K562 (cell line): Measurements from ENCODE around the gene CTBP2. TPM values are rescaled to one million over a fixed set of nuclear protein-coding genes. Genes with fewer than 3 reads are reported as not detected.

Experiments
- ATAC-seq: fragments of 200-7000 bp; cut with Tn5 transposase; 3 replicates; pipeline ENCODE4 v1.9.1; 2020; ENCODE audit warnings: moderate library complexity
- BruUV-seq: library from RNA; stranded (reverse); fragments of 400-500 nt; replicated peaks from 2 replicates; lab custom pipeline; 2021; lab: Mats Ljungman, UMichigan
- CTCF ChIA-PET: fragments of 300-600 bp; formaldehyde crosslinking; extraction: SDS; loops from one replicate; lab custom pipeline; 2021; ENCODE audit warnings: low intra/inter-chr PET ratio; lab: Yijun Ruan, JAX
- POLR2A ChIA-PET: fragments of 300-600, 350-650 bp; sonication (Branson Sonifier 250); formaldehyde crosslinking; extraction: SDS; loops from one replicate; lab custom pipeline; 2021; ENCODE audit warnings: antibody characterized with exemption, inconsistent platforms; lab: Yijun Ruan, JAX
- DNase-seq, 4 experiments: peaks; one replicate each; pipeline versions ENCODE4 v3.0.0 to v3.0.0-alpha.2; 2011 to 2018; ENCODE audit warnings: low spot score in 3 of 4, mixed read lengths in 3 of 4; ENCODE audit errors: extremely low read depth in 1 of 4
- FAIRE-seq: peaks from 2 replicates; lab custom pipeline; 2011; peaks lifted over from hg19 to GRCh38; lab: Jason Lieb, UNC
- H2AFZ ChIP-seq: 2 replicates; pipeline ENCODE4 v1.6.0; 2011; ENCODE audit warnings: low read depth, low read length, control low read depth, inconsistent platforms
- H3K27ac ChIP-seq: fragments of 200-600 bp; 3 replicates; pipeline ENCODE4 v1.8.0; 2011; ENCODE audit warnings: low read depth, mild to moderate bottlenecking, control low read depth, inconsistent platforms, low read length, moderate library complexity, mixed read lengths; ENCODE audit errors: extremely low read depth
- H3K27me3 ChIP-seq, 2 experiments: fragments of 300-600 bp in 1 of 2; 2 replicates in 1 of 2; 3 replicates in 1 of 2; pipeline versions ENCODE4 v1.6.0 to v1.8.0; 2011; ENCODE audit warnings: inconsistent platforms in 2 of 2, low read length in 2 of 2, mild to moderate bottlenecking in 1 of 2, mixed read lengths in 1 of 2, moderate library complexity in 1 of 2; ENCODE audit not compliant: control insufficient read depth in 2 of 2, insufficient read depth in 2 of 2
- H3K36me3 ChIP-seq: fragments of 300-600 bp; 3 replicates; pipeline ENCODE4 v1.8.0; 2011; ENCODE audit warnings: mild to moderate bottlenecking, low read length, inconsistent platforms; ENCODE audit not compliant: control insufficient read depth, insufficient read depth
- H3K4me1 ChIP-seq, 2 experiments: fragments of 200-600 bp in 1 of 2; replicated peaks in 1 of 2; 2 replicates in 1 of 2; 3 replicates in 1 of 2; pipeline versions ENCODE4 v1.5.1 to v1.8.0; 2011; ENCODE audit warnings: inconsistent platforms in 2 of 2, low read length in 2 of 2, mild to moderate bottlenecking in 1 of 2, mixed read lengths in 1 of 2, moderate library complexity in 1 of 2; ENCODE audit not compliant: control insufficient read depth in 2 of 2, insufficient read depth in 2 of 2
- H3K4me2 ChIP-seq: 2 replicates; pipeline ENCODE4 v1.6.1; 2011; ENCODE audit warnings: low read length, control low read depth, inconsistent platforms, mixed read lengths; ENCODE audit not compliant: insufficient read depth
- H3K4me3 ChIP-seq: fragments of 200-600 bp; sonication (generic), shearing (Covaris generic); 2 replicates; pipeline ENCODE4 v1.5.1; 2016; ENCODE audit warnings: control low read depth, inconsistent platforms
- H3K79me2 ChIP-seq: fragments of 200-600 bp; 3 replicates; pipeline ENCODE4 v1.8.0; 2011; ENCODE audit warnings: low read length, inconsistent platforms; ENCODE audit not compliant: control insufficient read depth, insufficient read depth
- H3K9ac ChIP-seq, 2 experiments: 2 replicates each; pipeline versions ENCODE4 v1.6.0 to v1.6.1; 2011; ENCODE audit warnings: low read depth in 2 of 2, low read length in 2 of 2, control low read depth in 1 of 2, inconsistent platforms in 1 of 2, mild to moderate bottlenecking in 1 of 2, mixed read lengths in 1 of 2; ENCODE audit not compliant: insufficient read depth in 1 of 2
- H3K9me1 ChIP-seq: one replicate; pipeline ENCODE4 v1.6.0; 2011; ENCODE audit warnings: inconsistent platforms, mild to moderate bottlenecking, low read length, moderate library complexity; ENCODE audit not compliant: control insufficient read depth, insufficient read depth
- H3K9me3 ChIP-seq: replicated peaks from 2 replicates; pipeline ENCODE4 v1.5.1; 2011; ENCODE audit warnings: low read depth, low read length, inconsistent platforms; ENCODE audit not compliant: control insufficient read depth, insufficient read depth
- H4K20me1 ChIP-seq: replicated peaks from 2 replicates; pipeline ENCODE4 v1.6.1; 2011; ENCODE audit warnings: low read length, inconsistent platforms, mixed read lengths; ENCODE audit not compliant: control insufficient read depth, insufficient read depth
- CTCF ChIP-seq, 3 experiments: IDR thresholded peaks in 2 of 3; conservative IDR thresholded peaks in 1 of 3; 2 replicates each; pipeline ENCODE4 v1.5.1; 2011 to 2012; ENCODE audit warnings: low read length in 3 of 3, mild to moderate bottlenecking in 3 of 3, control low read depth in 2 of 3, improper control_type of control experiment in 1 of 3, inconsistent platforms in 1 of 3, low read depth in 1 of 3, mixed read lengths in 1 of 3, moderate library complexity in 1 of 3; ENCODE audit not compliant: insufficient read depth in 2 of 3
- DDX20 ChIP-seq: fragments of 450-650 bp; IDR thresholded peaks from 2 replicates; pipeline ENCODE4 v1.6.1; 2016; ENCODE audit warnings: missing genetic modification characterization, low read depth, mild to moderate bottlenecking, missing compliant biosample characterization, moderate library complexity
- ELK1 ChIP-seq: sonication (generic); formaldehyde crosslinking; IDR thresholded peaks from 2 replicates; pipeline ENCODE4 v1.8.1; 2022; ENCODE audit warnings: missing genetic modification reagents
- ILK ChIP-seq: fragments of 450-650 bp; IDR thresholded peaks from 2 replicates; pipeline ENCODE4 v1.6.1; 2016; ENCODE audit warnings: missing genetic modification characterization, low read depth, mild to moderate bottlenecking, missing compliant biosample characterization, moderate library complexity, borderline replicate concordance
- IRF9 ChIP-seq: fragments of 450-650 bp; IDR thresholded peaks from 2 replicates; pipeline ENCODE4 v1.6.1; 2016; ENCODE audit warnings: missing biosample characterization, missing genetic modification characterization
- SMARCB1 ChIP-seq: IDR thresholded peaks from 2 replicates; pipeline ENCODE4 v1.6.1; 2011; ENCODE audit warnings: improper control_type of control experiment, low read depth; ENCODE audit not compliant: insufficient read length
- ZBTB33 ChIP-seq: sonication (generic); formaldehyde crosslinking; IDR thresholded peaks from 2 replicates; pipeline ENCODE4 v1.8.1; 2023; ENCODE audit warnings: mild to moderate bottlenecking, missing genetic modification reagents
- ZNF609 ChIP-seq: sonication (generic); formaldehyde crosslinking; IDR thresholded peaks from 2 replicates; pipeline ENCODE4 v1.8.1; 2023; ENCODE audit warnings: missing genetic modification reagents, mild to moderate bottlenecking, borderline replicate concordance
- WGBS: fragments of 100-300 bp; shearing (Covaris generic); methylation state at CpG from one replicate; pipeline ENCODE4 v1.1.6; 2016; ENCODE audit warnings: low coverage, mixed read lengths; ENCODE audit not compliant: insufficient coverage; ENCODE audit errors: missing lambda C conversion rate; 5-methylcytosine and 5-hydroxymethylcytosine counted together
- in situ Hi-C: fragments of 300-500 bp; cut with MboI; formaldehyde crosslinking; loops from 4 replicates; pipeline ENCODE4 v1.15.0; 2018; ENCODE audit warnings: inconsistent platforms, mixed read lengths
- intact Hi-C: fragments of 100-400 bp; cut with micrococcal nuclease; formaldehyde crosslinking; loops from 2 replicates; pipeline ENCODE4 v1.14.2; 2022
- polyA plus RNA-seq, 8 experiments: library from polyadenylated mRNA; depleted of rRNA in 4 of 8; stranded (reverse) in 5 of 8; unstranded in 3 of 8; fragments of >200 nt; fragmentation: Nextera tagmentation in 2 of 8; fragmentation: Illumina TruSeq in 1 of 8; extraction: Ambion mirVana in 2 of 8; extraction: Trizol in 1 of 8; gene quantifications; 2 replicates each; pipeline versions ENCODE4 v1.2.1 to v1.2.3, GENCODE V29; 2011 to 2014; ENCODE audit warnings: inconsistent platforms in 1 of 8, missing spikeins in 1 of 8
- total RNA-seq, 7 experiments: library from RNA; depleted of rRNA in 6 of 7; stranded (reverse); fragments of >200 nt in 6 of 7; fragmentation: Illumina TruSeq in 2 of 7; extraction: Trizol in 2 of 7; gene quantifications; 2 replicates each; pipeline versions ENCODE4 v1.2.1 to v1.2.3, GENCODE V29; 2011 to 2021; ENCODE audit warnings: low replicate concordance in 1 of 7

The CTBP2 gene
- total and polyA plus RNA-seq, 9 of the 15 experiments (the other 6 are each of a cell fraction or from before 2014, with no cell fraction given), result 1.3 to 8.8 (median 5.1) TPM

GRCh38 chr10:125060826-125061556 is 99.4 kb downstream of the CTBP2 start:
- Histone ChIP-seq H4K20me1 (peaks cover 19% of the 10 kb centered on the region), H3K9ac (no peak overlapping the region), H3K27ac (no peak overlapping the region), H3K9me1 (peaks cover 5% of the 10 kb centered on the region), H3K27me3 (no peaks in the 10 kb centered on the region), H3K79me2 (peaks cover 63% of the 10 kb centered on the region), H2AFZ (no peak overlapping the region), H3K9me3 (no peaks in the 10 kb centered on the region), H3K4me3 (no peak overlapping the region), H3K4me2 (no peak overlapping the region), H3K36me3 (peaks cover 24% of the 10 kb centered on the region; the same call in 2 of the 3 replicates), H3K4me1 (peaks cover 12 to 25% of the 10 kb centered on the region in 2 experiments)
- WGBS, result 88% methylated on average over 11 of the region's 21 CpGs
- in situ Hi-C loops (no loop called here), intact Hi-C loops (no loop called here)
- ChIA-PET POLR2A (interaction anchor here (0.6 to 0.9 kb wide), 2 partner anchors 10 to 279 kb away, joined by 3 to 4 read pairs; no protein-coding TSS in a partner anchor), CTCF (no interaction called here)
- FAIRE-seq (no peak), DNase-seq (peak in 2 of 4 experiments; percentile 26 to 33), ATAC-seq (peak; percentile 73)
- BruUV-seq, result no TSS peak
- peak; percentile 84 for TF ChIP-seq ZBTB33
- no peak for TF ChIP-seq ILK (tag)
- no peak for TF ChIP-seq ZNF609
- TF ChIP-seq ELK1 (CRISPR knock-in tag), result no peak
- no peak for TF ChIP-seq DDX20 (tag)
- no peak for TF ChIP-seq SMARCB1
- no peak for TF ChIP-seq IRF9 (tag)
- peak; percentile 20 to 62 (median 56); a peak in 4 of 6 replicates for TF ChIP-seq CTCF (IDR thresholded peaks at IDR 0.05 in 2 of 3, conservative IDR thresholded peaks at IDR 0.05 in 1 of 3; ENCODE audit: insufficient read depth in 2 of 3, low read depth in 1 of 3, low read length in 3 of 3)
